H9 (cell line): ENCODE data around the gene KAT7. TPM values are rescaled to one million over a fixed set of nuclear protein-coding genes. Genes with fewer than 3 reads are reported as not detected.

Experiments
- DNase-seq: peaks from one replicate; pipeline ENCODE4 v3.0.0-alpha.2; 2017
- H2AFZ ChIP-seq: one replicate; pipeline ENCODE4 v1.6.1; 2013; ENCODE audit warnings: mild to moderate bottlenecking, low read length, control low read depth, moderate library complexity
- H2AK5ac ChIP-seq: 2 replicates; pipeline ENCODE4 v1.6.1; 2013; ENCODE audit warnings: low read length, control low read depth, mixed read lengths; ENCODE audit not compliant: insufficient read length
- H2BK120ac ChIP-seq: one replicate; pipeline ENCODE4 v1.6.1; 2013; ENCODE audit warnings: low read depth, mild to moderate bottlenecking, low read length, control low read depth, inconsistent platforms; ENCODE audit not compliant: poor library complexity, severe bottlenecking
- H2BK12ac ChIP-seq: 2 replicates; pipeline ENCODE4 v1.6.1; 2013; ENCODE audit warnings: low read length, control low read depth, mixed read lengths, low read depth; ENCODE audit not compliant: insufficient read length
- H2BK15ac ChIP-seq: 2 replicates; pipeline ENCODE4 v1.6.1; 2013; ENCODE audit warnings: low read depth, low read length, control low read depth
- H2BK20ac ChIP-seq: one replicate; pipeline ENCODE4 v1.6.1; 2013; ENCODE audit warnings: low read depth, mild to moderate bottlenecking, low read length, control low read depth, inconsistent platforms; ENCODE audit not compliant: poor library complexity, severe bottlenecking
- H2BK5ac ChIP-seq: 2 replicates; pipeline ENCODE4 v1.6.1; 2013; ENCODE audit warnings: low read length, control low read depth, mixed read lengths; ENCODE audit not compliant: insufficient read length
- H3K14ac ChIP-seq: 2 replicates; pipeline ENCODE4 v1.6.1; 2013; ENCODE audit warnings: low read length, control low read depth; ENCODE audit not compliant: insufficient read depth
- H3K18ac ChIP-seq: 2 replicates; pipeline ENCODE4 v1.6.1; 2013; ENCODE audit warnings: low read depth, mild to moderate bottlenecking, mixed read lengths, low read length, control low read depth; ENCODE audit not compliant: insufficient read length
- H3K23ac ChIP-seq: 2 replicates; pipeline ENCODE4 v1.6.1; 2013; ENCODE audit warnings: low read length, control low read depth, mixed read lengths, low read depth; ENCODE audit not compliant: insufficient read length
- H3K23me2 ChIP-seq: 2 replicates; pipeline ENCODE4 v1.6.1; 2013; ENCODE audit warnings: low read depth, mild to moderate bottlenecking, mixed read lengths, low read length, control low read depth; ENCODE audit not compliant: insufficient read length, poor library complexity, severe bottlenecking
- H3K27ac ChIP-seq: 2 replicates; pipeline ENCODE4 v1.5.1; 2013; ENCODE audit warnings: low read length, control low read depth, mixed read lengths, low read depth; ENCODE audit not compliant: insufficient read length
- H3K27me3 ChIP-seq: 2 replicates; pipeline ENCODE4 v1.6.1; 2013; ENCODE audit warnings: low read length, control low read depth, inconsistent platforms; ENCODE audit not compliant: insufficient read depth
- H3K4ac ChIP-seq: 2 replicates; pipeline ENCODE4 v1.6.1; 2013; ENCODE audit warnings: low read depth, mild to moderate bottlenecking, control low read depth, inconsistent platforms, low read length, moderate library complexity
- H3K4me1 ChIP-seq: 2 replicates; pipeline ENCODE4 v1.6.1; 2013; ENCODE audit warnings: low read length, control low read depth, inconsistent platforms; ENCODE audit not compliant: insufficient read depth
- H3K4me2 ChIP-seq: 2 replicates; pipeline ENCODE4 v1.6.1; 2013; ENCODE audit warnings: low read length, control low read depth, mixed read lengths; ENCODE audit not compliant: insufficient read length, insufficient read depth
- H3K56ac ChIP-seq: 2 replicates; pipeline ENCODE4 v1.6.1; 2013; ENCODE audit warnings: low read depth, mild to moderate bottlenecking, mixed read lengths, low read length, control low read depth; ENCODE audit not compliant: insufficient read length
- H3K79me1 ChIP-seq: 2 replicates; pipeline ENCODE4 v1.6.1; 2013; ENCODE audit warnings: low read depth, mild to moderate bottlenecking, moderate library complexity, low read length, control low read depth, inconsistent platforms; ENCODE audit not compliant: insufficient read depth, poor library complexity, severe bottlenecking
- H3K79me2 ChIP-seq: 2 replicates; pipeline ENCODE4 v1.6.1; 2013; ENCODE audit warnings: low read length, control low read depth, inconsistent platforms; ENCODE audit not compliant: insufficient read depth
- H3K9ac ChIP-seq: 2 replicates; pipeline ENCODE4 v1.6.1; 2013; ENCODE audit warnings: low read length, control low read depth, mixed read lengths; ENCODE audit not compliant: insufficient read length; ENCODE audit errors: extremely low read depth
- H3K9me3 ChIP-seq: one replicate; pipeline ENCODE4 v1.6.1; 2013; ENCODE audit warnings: low read depth, low read length, inconsistent platforms; ENCODE audit not compliant: control insufficient read depth
- H3T11ph ChIP-seq: one replicate; pipeline ENCODE4 v1.6.1; 2013; ENCODE audit warnings: mild to moderate bottlenecking, low read length, control low read depth, inconsistent platforms
- H4K20me1 ChIP-seq: one replicate; pipeline ENCODE4 v1.6.1; 2013; ENCODE audit not compliant: control insufficient read depth, insufficient read length, insufficient read depth
- H4K5ac ChIP-seq: 2 replicates; pipeline ENCODE4 v1.6.1; 2013; ENCODE audit warnings: low read depth, mild to moderate bottlenecking, mixed read lengths, low read length, control low read depth; ENCODE audit not compliant: insufficient read length
- H4K8ac ChIP-seq: replicated peaks from 2 replicates; pipeline ENCODE4 v1.6.1; 2013; ENCODE audit warnings: low read length, control low read depth, mixed read lengths, low read depth; ENCODE audit not compliant: insufficient read length
- H4K91ac ChIP-seq: 2 replicates; pipeline ENCODE4 v1.6.1; 2013; ENCODE audit warnings: low read depth, mild to moderate bottlenecking, moderate library complexity, mixed read lengths, low read length, control low read depth; ENCODE audit not compliant: insufficient read length
- H3K27ac Mint-ChIP-seq, 3 experiments: 2 replicates in 2 of 3; 3 replicates in 1 of 3; pipeline ENCODE4 v1.8.0; 2020 to 2021; ENCODE audit warnings: mixed read lengths in 3 of 3, mild to moderate bottlenecking in 1 of 3, moderate library complexity in 1 of 3
- H3K27me3 Mint-ChIP-seq: 2 replicates; pipeline ENCODE4 v1.8.0; 2021; ENCODE audit warnings: low read depth, mild to moderate bottlenecking, moderate library complexity, mixed read lengths
- H3K36me3 Mint-ChIP-seq, 3 experiments: 2 replicates in 2 of 3; 3 replicates in 1 of 3; pipeline ENCODE4 v1.8.0; 2020 to 2021; ENCODE audit warnings: low read depth in 3 of 3, mixed read lengths in 3 of 3; ENCODE audit not compliant: insufficient read depth in 1 of 3
- H3K4me1 Mint-ChIP-seq, 2 experiments: 2 replicates each; pipeline ENCODE4 v1.8.0; 2020; ENCODE audit warnings: mixed read lengths in 2 of 2
- H3K4me3 Mint-ChIP-seq, 2 experiments: 2 replicates in 1 of 2; 3 replicates in 1 of 2; pipeline ENCODE4 v1.8.0; 2020 to 2021; ENCODE audit warnings: mild to moderate bottlenecking in 2 of 2, mixed read lengths in 2 of 2, moderate library complexity in 1 of 2
- H3K9me3 Mint-ChIP-seq, 2 experiments: 2 replicates in 1 of 2; 3 replicates in 1 of 2; pipeline ENCODE4 v1.8.0; 2020; ENCODE audit warnings: mild to moderate bottlenecking in 2 of 2, mixed read lengths in 2 of 2, moderate library complexity in 1 of 2
- CTCF ChIP-seq: fragments of 200-600 bp; sonication (generic); conservative IDR thresholded peaks from 3 replicates; pipeline ENCODE4 v1.8.0; 2021; ENCODE audit warnings: antibody characterized with exemption, mild to moderate bottlenecking
- WGBS: extraction: QIAGEN DNeasy Blood & Tissue Kit; methylation state at CpG from one replicate; pipeline ENCODE4 v1.1.7; 2013; ENCODE audit warnings: missing lambda C conversion rate, low lambda C conversion rate, mixed read lengths; ENCODE audit not compliant: insufficient read length; ENCODE audit errors: extremely low coverage; 5-methylcytosine and 5-hydroxymethylcytosine counted together
- total RNA-seq: library from RNA; stranded (reverse); gene quantifications from 2 replicates; pipeline ENCODE4 v1.2.1, GENCODE V29; 2021

KAT7 gene
- total RNA-seq, 1 experiment from 2014 or later = 93.1 TPM

GRCh38 chr17:49870298-49870697, 81.8 kb downstream of the KAT7 start:
- Histone ChIP-seq H3K18ac (no peak overlapping the region), H3K14ac (no peak overlapping the region), H2BK120ac (no peak overlapping the region), H2BK20ac (no peak overlapping the region), H3K23ac (no peak overlapping the region), H3K27ac (no peak overlapping the region), H3K4me1 (peaks cover 6% of the 10 kb centered on the region; the same call in 1 of the 2 replicates), H2AK5ac (no peak overlapping the region), H2BK12ac (no peak overlapping the region), H3K56ac (no peak overlapping the region), H3K4ac (no peak overlapping the region), H2BK15ac (no peak overlapping the region), H2AFZ (no peak overlapping the region), H3K23me2 (no peaks in the 10 kb centered on the region), H3K79me2 (no peaks in the 10 kb centered on the region), H4K20me1 (peaks cover 2% of the 10 kb centered on the region), H4K5ac (no peak overlapping the region), H3K4me2 (no peak overlapping the region), H3T11ph (no peak overlapping the region), H3K79me1 (no peaks in the 10 kb centered on the region), H3K27me3 (no peaks in the 10 kb centered on the region), H4K8ac (no peak overlapping the region), H3K9me3 (no peaks in the 10 kb centered on the region), H3K9ac (no peak overlapping the region), H4K91ac (no peak overlapping the region), H2BK5ac (no peak overlapping the region)
- Mint-ChIP-seq H3K36me3 (no peaks in the 10 kb centered on the region; a peak in 1 of 7 replicates), H3K27ac (no peak overlapping the region), H3K9me3 (no peaks in the 10 kb centered on the region), H3K27me3 (peaks cover 6% of the 10 kb centered on the region), H3K4me1 (peaks cover 37 to 54% of the 10 kb centered on the region in 2 experiments), H3K4me3 (no peak overlapping the region; a peak in 1 of 5 replicates)
- TF ChIP-seq CTCF = no peak
- WGBS = no CpG with 5 or more reads among the region's 11 CpGs
- DNase-seq = no peak
